Esophagus muscularis mucosa (tissue), 4 donors: ENCODE measurements around the gene KANK3. TPM values are rescaled to one million over a fixed set of nuclear protein-coding genes. Genes with fewer than 3 reads are reported as not detected.
A peak's percentile ranks its signal among the peaks of the same experiment; 100 is the strongest.
"Not testable (repeated sequence)": the region's sequence is repeated elsewhere in the genome, so short reads cannot be mapped to it uniquely, and the experiment has no call there.

Experiments
- DNase-seq: peaks from one replicate; pipeline ENCODE4 v3.0.0-alpha.2; 2017; ENCODE audit errors: extremely low spot score
- H3K27ac ChIP-seq, 4 donors: fragments of 200-600 bp; sonication (generic); replicated peaks in 1 of 4; 1 replicate in 3 of 4; 2 replicates in 1 of 4; pipeline ENCODE4 v1.5.1; 2016 to 2019; ENCODE audit warnings: mild to moderate bottlenecking in 1 of 4
- H3K27me3 ChIP-seq, 4 donors: fragments of 200-600 bp; sonication (generic); one replicate each; pipeline versions ENCODE4 v1.5.1 to v1.6.0; 2016 to 2019
- H3K36me3 ChIP-seq, 4 donors: fragments of 200-600 bp; sonication (generic); one replicate each; pipeline ENCODE4 v1.5.1; 2016 to 2019
- H3K4me1 ChIP-seq, 4 donors: fragments of 200-600 bp; sonication (generic); one replicate each; pipeline ENCODE4 v1.5.1; 2016 to 2019
- H3K4me3 ChIP-seq, 4 donors: fragments of 200-600 bp; sonication (generic); 1 replicate in 2 of 4; 2 replicates in 2 of 4; pipeline ENCODE4 v1.5.1; 2016 to 2019; ENCODE audit warnings: mild to moderate bottlenecking in 4 of 4, moderate library complexity in 1 of 4
- H3K9me3 ChIP-seq, 4 donors: fragments of 200-600 bp; sonication (generic); 1 replicate in 3 of 4; 2 replicates in 1 of 4; pipeline ENCODE4 v1.5.1; 2016 to 2019
- EP300 ChIP-seq: sonication (generic); formaldehyde crosslinking; IDR thresholded peaks from one replicate; pipeline ENCODE4 v1.6.1; 2017; ENCODE audit warnings: antibody characterized with exemption
- POLR2A ChIP-seq: fragments of 450-650 bp; IDR thresholded peaks from one replicate; pipeline ENCODE4 v1.6.1; 2017; ENCODE audit warnings: antibody characterized with exemption, moderate library complexity, mild to moderate bottlenecking, low read depth
- POLR2AphosphoS5 ChIP-seq, 2 donors: sonication (generic); formaldehyde crosslinking; IDR thresholded peaks; one replicate each; pipeline ENCODE4 v1.6.1; 2017; ENCODE audit warnings: antibody characterized with exemption in 2 of 2
- WGBS: methylation state at CpG from one replicate; pipeline ENCODE4 v1.1.5; 2018; 5-methylcytosine and 5-hydroxymethylcytosine counted together
- intact Hi-C: fragments of 100-400 bp; cut with DNase I; formaldehyde crosslinking; loops from one replicate; pipeline ENCODE4 v1.15.1; 2023
- total RNA-seq, 4 donors: library from RNA; depleted of rRNA; stranded (reverse); fragments of >200 nt; gene quantifications; one replicate each; pipeline versions ENCODE4 v1.1.0 to v1.2.1, GENCODE V29; 2016
- TF ChIP-seq, protein P1 (sequence below), 3 experiments: fragments of 200-600 bp in 2 of 3; fragments of 450-650 bp in 1 of 3; sonication (generic) in 2 of 3; IDR thresholded peaks; one replicate each; pipeline ENCODE4 v1.5.1; 2017 to 2019; ENCODE audit warnings: antibody characterized with exemption in 3 of 3, mild to moderate bottlenecking in 2 of 3, moderate library complexity in 1 of 3

The KANK3 gene
- total RNA-seq, 4 donors from 2014 or later = 23.7 to 36.0 (median 30.0) TPM

DNA sequence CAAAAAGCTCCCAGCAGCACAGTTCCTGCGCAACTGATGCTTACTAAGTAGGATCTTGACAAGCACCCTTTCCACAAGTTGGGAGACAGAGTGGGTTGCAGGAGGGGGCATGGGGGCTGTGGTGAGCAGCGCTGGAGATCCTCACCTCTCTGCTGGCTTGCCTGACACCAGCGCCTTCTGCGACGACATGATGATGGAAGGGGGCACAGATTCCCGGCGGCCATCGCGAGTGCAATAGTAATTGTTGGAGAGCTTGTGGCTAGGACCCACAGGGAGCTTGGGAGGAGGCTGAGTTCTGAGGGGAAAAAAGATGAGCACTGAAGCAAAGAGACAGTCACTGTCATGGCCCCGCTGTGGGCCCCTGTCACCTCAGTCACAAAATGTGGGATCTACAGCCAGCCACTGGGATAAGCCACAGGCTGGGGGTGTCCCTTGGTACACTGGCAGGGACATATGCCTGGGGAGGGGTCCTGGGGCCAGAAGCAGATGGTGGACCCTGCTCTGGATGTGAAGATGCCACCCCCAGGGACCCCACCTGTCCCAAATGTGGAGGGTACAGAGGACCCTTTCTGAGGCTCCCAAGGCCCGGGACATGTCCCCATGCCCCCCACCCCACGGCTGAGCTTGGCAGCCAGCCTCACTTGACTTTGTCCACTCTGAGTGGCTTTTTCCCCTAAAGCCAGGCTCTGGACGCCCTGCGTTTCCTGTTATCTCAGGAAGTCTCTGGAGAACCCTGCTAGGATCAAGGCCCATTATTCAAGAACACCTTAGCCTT is 26.5 kb downstream of the KANK3 start:
- no peak overlapping the region for H3K27ac ChIP-seq
- H3K36me3 ChIP-seq = peaks cover 19 to 63% (median 48%) of the 10 kb centered on the region in 4 donors
- no peak overlapping the region for H3K4me3 ChIP-seq
- peaks cover 16 to 31% (median 23%) of the 10 kb centered on the region in 4 donors for H3K4me1 ChIP-seq
- H3K9me3 ChIP-seq = no peaks in the 10 kb centered on the region
- TF ChIP-seq POLR2A (no peak), POLR2AphosphoS5 (IDR thresholded peaks at IDR 0.05) (no peak), EP300 (no peak)
- TF ChIP-seq, protein P1, sequence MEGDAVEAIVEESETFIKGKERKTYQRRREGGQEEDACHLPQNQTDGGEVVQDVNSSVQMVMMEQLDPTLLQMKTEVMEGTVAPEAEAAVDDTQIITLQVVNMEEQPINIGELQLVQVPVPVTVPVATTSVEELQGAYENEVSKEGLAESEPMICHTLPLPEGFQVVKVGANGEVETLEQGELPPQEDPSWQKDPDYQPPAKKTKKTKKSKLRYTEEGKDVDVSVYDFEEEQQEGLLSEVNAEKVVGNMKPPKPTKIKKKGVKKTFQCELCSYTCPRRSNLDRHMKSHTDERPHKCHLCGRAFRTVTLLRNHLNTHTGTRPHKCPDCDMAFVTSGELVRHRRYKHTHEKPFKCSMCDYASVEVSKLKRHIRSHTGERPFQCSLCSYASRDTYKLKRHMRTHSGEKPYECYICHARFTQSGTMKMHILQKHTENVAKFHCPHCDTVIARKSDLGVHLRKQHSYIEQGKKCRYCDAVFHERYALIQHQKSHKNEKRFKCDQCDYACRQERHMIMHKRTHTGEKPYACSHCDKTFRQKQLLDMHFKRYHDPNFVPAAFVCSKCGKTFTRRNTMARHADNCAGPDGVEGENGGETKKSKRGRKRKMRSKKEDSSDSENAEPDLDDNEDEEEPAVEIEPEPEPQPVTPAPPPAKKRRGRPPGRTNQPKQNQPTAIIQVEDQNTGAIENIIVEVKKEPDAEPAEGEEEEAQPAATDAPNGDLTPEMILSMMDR (IDR thresholded peaks at IDR 0.05) = no peak
- WGBS = 84% methylated on average over 11 of the region's 14 CpGs
- H3K27me3 ChIP-seq = no peaks in the 10 kb centered on the region
- intact Hi-C loops = no loop called here
- DNase-seq = no peak

DNA sequence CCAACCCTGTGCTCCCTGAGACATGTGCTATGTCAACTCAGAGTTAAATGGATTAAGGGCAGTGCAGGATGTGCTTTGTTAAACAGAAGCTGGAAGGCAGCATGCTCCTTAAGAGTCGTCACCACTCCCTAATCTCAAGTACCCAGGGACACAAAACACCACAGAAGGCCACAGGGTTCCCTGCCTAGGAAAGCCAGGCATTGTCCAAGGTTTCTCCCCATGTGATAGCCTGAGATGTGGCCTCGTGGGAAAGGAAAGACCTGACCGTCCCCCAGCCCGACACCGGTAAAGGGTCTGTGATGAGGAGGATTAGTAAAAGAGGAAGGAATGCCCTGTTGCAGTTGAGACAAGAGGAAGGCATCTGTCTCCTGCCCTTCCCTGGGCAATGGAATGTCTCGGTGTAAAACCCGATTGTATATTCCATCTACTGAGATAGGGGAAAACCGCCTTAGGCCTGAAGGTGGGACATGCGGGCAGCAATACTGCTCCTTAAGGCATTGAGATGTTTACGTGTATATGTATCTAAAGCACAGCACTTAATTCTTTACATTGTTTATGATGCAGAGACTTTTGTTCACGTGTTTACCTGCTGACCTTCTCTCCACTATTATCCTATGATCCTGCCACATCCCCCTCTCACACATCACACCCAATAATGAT is 28.0 kb downstream of the KANK3 start:
- H3K36me3 ChIP-seq = peaks cover 26 to 77% (median 61%) of the 10 kb centered on the region in 4 donors
- intact Hi-C loops = not testable (repeated sequence)

DNA sequence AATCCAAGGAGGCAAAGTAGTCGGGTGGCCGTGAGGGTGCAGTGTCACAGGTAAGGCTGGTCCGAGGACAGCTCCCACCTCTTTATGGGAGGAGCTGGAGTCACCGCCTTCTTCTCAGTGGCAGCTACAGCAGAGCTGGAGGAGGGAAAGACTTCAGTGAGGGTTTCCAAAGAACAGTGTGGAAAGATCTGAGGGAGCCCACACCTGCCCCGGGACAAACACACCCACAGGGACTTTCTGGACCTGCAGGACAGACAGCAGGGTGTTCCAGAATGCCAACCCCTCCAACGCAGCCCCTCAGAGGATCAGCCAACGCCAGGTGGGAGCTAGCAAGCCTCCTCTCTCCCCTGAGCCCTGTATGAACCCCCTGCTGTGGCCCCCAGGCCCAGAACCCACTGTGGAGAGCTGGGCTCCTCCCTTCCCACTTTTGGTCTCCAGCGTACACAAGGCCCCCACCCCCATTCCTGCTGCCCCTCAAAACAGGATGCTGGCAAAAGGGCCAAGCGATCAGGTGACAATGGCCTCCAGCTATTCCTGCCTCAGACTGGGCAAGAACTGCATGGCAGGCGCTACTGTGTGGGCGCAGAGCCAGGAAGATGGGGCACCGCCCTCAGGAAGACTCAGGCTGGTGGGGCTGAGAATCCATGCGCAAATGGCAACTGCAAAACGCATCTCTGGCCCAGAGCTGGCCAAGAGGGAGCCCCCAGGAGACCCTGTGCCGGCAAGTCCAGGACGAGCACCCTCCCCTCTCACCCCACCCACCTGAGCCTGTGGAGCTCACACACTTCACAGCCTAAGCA is 31.4 kb downstream of the KANK3 start:
- Histone ChIP-seq H3K9me3 (no peaks in the 10 kb centered on the region), H3K27me3 (no peaks in the 10 kb centered on the region), H3K4me3 (no peak overlapping the region), H3K36me3 (peaks cover 34 to 75% (median 65%) of the 10 kb centered on the region in 4 donors), H3K27ac (peak overlapping the region; percentile 18 to 39 (median 34)), H3K4me1 (peaks cover 33 to 49% (median 40%) of the 10 kb centered on the region in 4 donors)
- DNase-seq = no peak
- intact Hi-C loops = no loop called here
- TF ChIP-seq POLR2AphosphoS5 (IDR thresholded peaks at IDR 0.05) (peak in 1 of 2 donors; percentile 32), POLR2A (no peak)
- 84% methylated on average over 9 of the region's 16 CpGs for WGBS

More for the DNA sequence above, 28.0 kb downstream of the KANK3 start:
- not testable (repeated sequence) for H3K27ac ChIP-seq, H3K27me3 ChIP-seq, H3K4me3 ChIP-seq, H3K9me3 ChIP-seq, DNase-seq
- peaks cover 11 to 31% (median 17%) of the 10 kb centered on the region in 4 donors for H3K4me1 ChIP-seq
- WGBS = 90% methylated on average over 11 of the region's 11 CpGs

DNA sequence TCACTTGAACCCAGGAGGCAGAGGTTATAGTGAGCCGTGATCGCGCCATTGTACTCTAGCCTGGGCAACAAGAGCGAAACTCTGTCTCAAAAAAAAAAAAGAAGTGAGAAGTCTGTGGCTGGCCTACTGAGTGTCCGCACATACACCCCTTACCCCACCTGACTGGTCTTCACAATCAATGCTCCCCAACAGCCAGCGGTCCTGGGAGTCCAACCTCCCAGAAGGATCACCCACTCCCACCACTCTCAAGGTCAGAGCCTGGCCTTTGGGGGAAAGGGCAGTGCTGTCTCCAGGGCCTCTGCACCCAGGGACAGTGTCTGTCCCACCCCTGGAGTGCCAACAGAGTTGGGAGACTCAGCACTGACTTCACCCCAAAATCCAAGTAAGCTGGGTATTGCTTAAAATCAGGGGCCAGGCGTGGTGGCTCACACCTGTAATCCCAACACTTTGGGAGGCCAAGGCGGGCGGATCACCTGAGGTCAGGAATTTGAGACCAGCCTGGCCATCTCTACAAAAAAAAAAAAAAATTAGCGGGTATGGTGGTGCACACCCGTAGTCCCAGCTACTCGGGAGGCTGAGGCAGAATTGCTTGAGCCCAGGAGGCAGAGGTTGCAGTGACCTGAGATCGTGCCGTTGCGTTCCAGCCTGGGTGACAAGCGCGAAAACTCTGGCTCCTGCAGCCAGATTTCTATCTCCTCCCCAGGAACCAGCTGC is 32.6 kb downstream of the KANK3 start:
- DNase-seq = no peak
- Histone ChIP-seq H3K36me3 (peaks cover 29 to 64% (median 54%) of the 10 kb centered on the region in 4 donors), H3K9me3 (no peaks in the 10 kb centered on the region), H3K27me3 (no peaks in the 10 kb centered on the region), H3K4me1 (peaks cover 37 to 51% (median 46%) of the 10 kb centered on the region in 4 donors), H3K4me3 (no peak overlapping the region), H3K27ac (no peak overlapping the region)
- intact Hi-C loops = no loop called here
- TF ChIP-seq POLR2A (no peak), POLR2AphosphoS5 (IDR thresholded peaks at IDR 0.05) (no peak), EP300 (no peak)
- TF ChIP-seq, protein P1 (IDR thresholded peaks at IDR 0.05) = no peak
- 91% methylated on average over 17 of the region's 17 CpGs for WGBS

DNA sequence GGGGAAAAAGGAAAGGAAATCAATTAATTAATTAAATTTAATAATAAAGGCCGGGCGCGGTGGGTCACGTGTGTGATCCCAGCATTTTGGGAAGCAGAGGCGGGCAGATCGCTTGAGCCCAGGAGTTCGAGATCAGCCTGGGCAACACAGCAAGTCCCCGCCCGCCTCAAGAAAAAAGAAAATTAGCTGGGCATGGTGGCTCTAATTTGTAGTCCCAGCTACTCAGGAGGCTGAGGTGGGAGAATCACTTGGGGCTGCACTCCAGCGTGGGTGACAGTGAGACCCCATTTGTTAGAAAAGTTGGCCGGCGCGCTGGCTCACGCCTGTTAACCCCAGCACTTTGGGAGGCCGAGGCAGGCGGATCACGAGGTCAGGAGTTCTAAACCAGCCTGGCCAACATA is 34.2 kb downstream of the KANK3 start:
- peaks cover 42 to 51% (median 46%) of the 10 kb centered on the region in 4 donors for H3K4me1 ChIP-seq
- no peak for DNase-seq
- H3K4me3 ChIP-seq = peak overlapping the region; percentile 62 to 83 (median 68)
- no peak for TF ChIP-seq POLR2AphosphoS5 (IDR thresholded peaks at IDR 0.05)
- no peak for TF ChIP-seq POLR2A
- no peak for TF ChIP-seq EP300
- TF ChIP-seq, protein P1 (IDR thresholded peaks at IDR 0.05) = no peak
- intact Hi-C loops = no loop called here
- WGBS = 65% methylated on average over 14 of the region's 17 CpGs
- peaks cover 20 to 53% (median 41%) of the 10 kb centered on the region in 4 donors for H3K36me3 ChIP-seq
- H3K9me3 ChIP-seq = no peaks in the 10 kb centered on the region
- peak overlapping the region; percentile 71 to 82 (median 80) for H3K27ac ChIP-seq
- H3K27me3 ChIP-seq = no peaks in the 10 kb centered on the region
